H1 (cell line): ENCODE results near the gene SHISA6. TPM values are rescaled to one million over a fixed set of nuclear protein-coding genes. Genes with fewer than 3 reads are reported as not detected.

Experiments
- CHD7 ChIP-seq: fragments of 300-600 bp; sonication (generic); IDR thresholded peaks from 2 replicates; pipeline ENCODE4 v1.7.1; 2012; ENCODE audit warnings: low read length, moderate library complexity, mild to moderate bottlenecking, inconsistent platforms; ENCODE audit not compliant: insufficient replicate concordance
- CTCF ChIP-seq, 3 experiments: IDR thresholded peaks; 1 replicate in 2 of 3; 2 replicates in 1 of 3; pipeline versions ENCODE4 v1.5.1 to v1.6.1; 2011; ENCODE audit warnings: low read length in 3 of 3, mild to moderate bottlenecking in 3 of 3, inconsistent platforms in 2 of 3, low read depth in 1 of 3, moderate library complexity in 1 of 3; ENCODE audit not compliant: insufficient read depth in 1 of 3; ENCODE audit errors: control extremely low read depth in 1 of 3
- HDAC6 ChIP-seq: IDR thresholded peaks from one replicate; pipeline ENCODE4 v1.7.1; 2012; ENCODE audit warnings: low read depth, mild to moderate bottlenecking, inconsistent platforms, low read length, moderate library complexity
- TCF12 ChIP-seq: IDR thresholded peaks from 2 replicates; pipeline ENCODE4 v1.6.1; 2011; ENCODE audit warnings: low read depth, mild to moderate bottlenecking, low read length
- ZNF274 ChIP-seq: IDR thresholded peaks from 2 replicates; pipeline ENCODE4 v1.7.0; 2012; ENCODE audit warnings: low read length, borderline replicate concordance; ENCODE audit errors: extremely low read depth
- polyA plus RNA-seq, 7 experiments: library from polyadenylated mRNA; depleted of rRNA in 3 of 7; stranded (reverse) in 5 of 7; unstranded in 2 of 7; fragments of >200 nt in 5 of 7; fragments of 200-250 nt in 2 of 7; gene quantifications; 1 replicate in 5 of 7; 2 replicates in 1 of 7; 4 replicates in 1 of 7; pipeline versions ENCODE4 v1.2.1 to v1.2.3, GENCODE V29; 2011 to 2013; ENCODE audit warnings: missing spikeins in 2 of 7, mixed read lengths in 2 of 7
- total RNA-seq: library from RNA; stranded (reverse); fragmentation: NEBNext Ultra II Directional; extraction: Animal tissue kit (Norgen Biotek cat#: 25700); gene quantifications from 2 replicates; pipeline ENCODE4 v1.2.1, GENCODE V29; 2021

The SHISA6 gene
- total and polyA plus RNA-seq, 2 of the 8 experiments (the other 6 are each of a cell fraction or from before 2014, with no cell fraction given), result 2.9 to 4.8 TPM

- no peak for TF ChIP-seq CHD7
- TF ChIP-seq ZNF274, result no peak
- TF ChIP-seq TCF12, result no peak
- TF ChIP-seq CTCF (IDR thresholded peaks at IDR 0.05; ENCODE audit: control extremely low read depth in 1 of 3, insufficient read depth in 1 of 3, low read depth in 1 of 3, low read length in 3 of 3), result no peak
- TF ChIP-seq HDAC6, result no peak
These were observed 31.1 kb upstream of the SHISA6 start (continued) for GRCh38 chr17:11209906-11210305.
